ENCODE measurements around the gene KLHL29. TPM values are rescaled to one million over a fixed set of nuclear protein-coding genes. Genes with fewer than 3 reads are reported as not detected.

The KLHL29 gene
- total RNA-seq, 1 donor from 2014 or later: 36.5 TPM

DNA sequence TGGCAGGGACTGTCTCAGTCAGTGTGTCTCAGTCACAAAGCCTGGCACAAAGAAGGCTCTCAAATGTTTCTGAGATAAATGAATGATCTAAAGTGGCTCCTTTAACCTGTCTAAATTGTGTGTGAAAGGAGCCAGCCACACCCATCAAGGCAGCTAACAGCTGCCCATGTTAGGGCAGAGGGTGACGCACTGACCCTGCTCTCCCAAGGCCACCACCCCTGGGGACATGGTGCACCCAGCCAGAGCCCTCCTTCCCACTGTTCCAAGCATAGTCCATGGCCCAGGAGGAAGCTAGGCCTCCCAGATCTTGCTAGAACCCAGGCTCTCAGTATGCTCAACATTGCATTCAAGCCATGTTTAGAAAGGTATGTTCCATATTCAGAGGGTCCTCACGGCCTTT is 100.3 kb downstream of the KLHL29 start:
- TF ChIP-seq, protein P1, sequence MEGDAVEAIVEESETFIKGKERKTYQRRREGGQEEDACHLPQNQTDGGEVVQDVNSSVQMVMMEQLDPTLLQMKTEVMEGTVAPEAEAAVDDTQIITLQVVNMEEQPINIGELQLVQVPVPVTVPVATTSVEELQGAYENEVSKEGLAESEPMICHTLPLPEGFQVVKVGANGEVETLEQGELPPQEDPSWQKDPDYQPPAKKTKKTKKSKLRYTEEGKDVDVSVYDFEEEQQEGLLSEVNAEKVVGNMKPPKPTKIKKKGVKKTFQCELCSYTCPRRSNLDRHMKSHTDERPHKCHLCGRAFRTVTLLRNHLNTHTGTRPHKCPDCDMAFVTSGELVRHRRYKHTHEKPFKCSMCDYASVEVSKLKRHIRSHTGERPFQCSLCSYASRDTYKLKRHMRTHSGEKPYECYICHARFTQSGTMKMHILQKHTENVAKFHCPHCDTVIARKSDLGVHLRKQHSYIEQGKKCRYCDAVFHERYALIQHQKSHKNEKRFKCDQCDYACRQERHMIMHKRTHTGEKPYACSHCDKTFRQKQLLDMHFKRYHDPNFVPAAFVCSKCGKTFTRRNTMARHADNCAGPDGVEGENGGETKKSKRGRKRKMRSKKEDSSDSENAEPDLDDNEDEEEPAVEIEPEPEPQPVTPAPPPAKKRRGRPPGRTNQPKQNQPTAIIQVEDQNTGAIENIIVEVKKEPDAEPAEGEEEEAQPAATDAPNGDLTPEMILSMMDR (IDR thresholded peaks at IDR 0.05; ENCODE audit: partially characterized antibody, unreplicated experiment): no peak
- no peak overlapping the region for H3K27ac Mint-ChIP-seq (ENCODE audit: unreplicated experiment)
- peak overlapping the region; percentile 71 for H3K4me3 Mint-ChIP-seq (ENCODE audit: unreplicated experiment)
- peaks cover 10% of the 10 kb centered on the region for H3K9me3 Mint-ChIP-seq (ENCODE audit: unreplicated experiment)
- H3K36me3 Mint-ChIP-seq (ENCODE audit: unreplicated experiment): no peaks in the 10 kb centered on the region
- peaks cover 6% of the 10 kb centered on the region for H3K27me3 Mint-ChIP-seq (ENCODE audit: unreplicated experiment)
- DNase-seq: no peak
- peaks cover 55% of the 10 kb centered on the region for H3K4me1 Mint-ChIP-seq (ENCODE audit: low read depth, unreplicated experiment)

DNA sequence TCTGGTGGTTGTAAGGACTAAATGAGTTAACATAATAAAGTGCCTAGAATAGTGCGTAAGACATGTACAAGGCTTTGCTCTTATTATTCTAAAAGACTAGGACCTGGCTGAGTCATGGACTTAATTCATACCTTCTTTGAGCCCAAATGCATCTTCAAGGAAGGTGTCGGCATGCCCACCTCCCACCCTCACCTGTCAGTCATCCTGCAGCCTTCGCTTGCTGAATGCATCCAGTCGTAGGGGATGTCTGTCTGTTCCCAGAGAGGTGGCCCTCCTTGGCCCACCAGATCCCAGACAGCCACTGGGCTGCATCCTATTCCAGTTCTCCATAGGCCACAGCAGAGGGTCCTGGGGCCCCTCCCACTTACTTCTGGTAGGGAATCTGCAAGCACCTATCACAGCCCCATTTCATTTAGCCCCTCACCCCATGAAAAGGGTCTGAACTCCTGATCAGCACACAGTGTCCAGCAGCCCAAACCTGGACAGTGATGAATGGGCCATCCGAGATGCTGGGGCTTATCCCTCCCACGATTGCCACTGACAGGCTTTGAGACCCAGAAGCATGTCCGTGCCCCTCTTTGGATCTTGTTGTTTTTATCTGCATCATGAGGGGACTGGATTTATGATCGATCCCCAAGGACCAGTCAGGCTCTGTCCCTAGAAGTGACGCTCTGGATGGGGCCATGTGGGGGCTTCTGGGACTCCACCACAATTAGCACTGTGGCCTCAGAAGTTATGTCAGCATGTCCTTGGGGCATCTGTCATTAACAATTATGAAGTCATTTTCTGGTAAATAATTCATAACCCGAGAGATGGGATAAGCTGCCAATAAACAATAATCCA is 101.1 kb downstream of the KLHL29 start:
- Mint-ChIP-seq H3K4me3 (ENCODE audit: unreplicated experiment) (peak overlapping the region; percentile 47), H3K9me3 (ENCODE audit: unreplicated experiment) (peaks cover 10% of the 10 kb centered on the region), H3K36me3 (ENCODE audit: unreplicated experiment) (no peaks in the 10 kb centered on the region), H3K27me3 (ENCODE audit: unreplicated experiment) (peaks cover 6% of the 10 kb centered on the region), H3K27ac (ENCODE audit: unreplicated experiment) (peak overlapping the region; percentile 91), H3K4me1 (ENCODE audit: low read depth, unreplicated experiment) (peaks cover 56% of the 10 kb centered on the region)
- TF ChIP-seq, protein P1 (IDR thresholded peaks at IDR 0.05; ENCODE audit: partially characterized antibody, unreplicated experiment): no peak
- DNase-seq: no peak

DNA sequence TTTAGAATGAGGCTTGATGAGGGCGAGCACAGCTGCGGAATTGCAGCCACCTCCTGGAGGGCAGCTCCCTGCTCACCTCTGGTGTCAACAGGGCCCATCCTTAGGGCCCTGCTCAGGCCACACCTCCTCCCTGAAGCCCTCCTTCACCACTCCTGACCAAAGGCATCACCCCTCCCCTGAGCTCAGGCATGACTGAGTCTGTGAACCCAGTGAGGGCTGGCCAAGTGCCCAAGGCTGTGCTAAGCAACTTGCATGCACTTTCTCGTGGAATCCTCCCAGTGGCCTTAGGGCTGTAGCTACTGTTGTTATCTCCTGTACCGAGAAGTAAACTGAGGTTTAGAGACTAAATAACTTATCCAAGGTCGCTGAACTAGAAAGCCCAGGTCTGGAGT is 101.7 kb downstream of the KLHL29 start:
- H3K36me3 Mint-ChIP-seq (ENCODE audit: unreplicated experiment): no peaks in the 10 kb centered on the region
- peaks cover 62% of the 10 kb centered on the region for H3K4me1 Mint-ChIP-seq (ENCODE audit: low read depth, unreplicated experiment)
- TF ChIP-seq, protein P1 (IDR thresholded peaks at IDR 0.05; ENCODE audit: partially characterized antibody, unreplicated experiment): no peak
- H3K27ac Mint-ChIP-seq (ENCODE audit: unreplicated experiment): peak overlapping the region; percentile 91
- DNase-seq: no peak
- no peak overlapping the region for H3K4me3 Mint-ChIP-seq (ENCODE audit: unreplicated experiment)
- H3K27me3 Mint-ChIP-seq (ENCODE audit: unreplicated experiment): peaks cover 8% of the 10 kb centered on the region
- peaks cover 13% of the 10 kb centered on the region for H3K9me3 Mint-ChIP-seq (ENCODE audit: unreplicated experiment)

DNA sequence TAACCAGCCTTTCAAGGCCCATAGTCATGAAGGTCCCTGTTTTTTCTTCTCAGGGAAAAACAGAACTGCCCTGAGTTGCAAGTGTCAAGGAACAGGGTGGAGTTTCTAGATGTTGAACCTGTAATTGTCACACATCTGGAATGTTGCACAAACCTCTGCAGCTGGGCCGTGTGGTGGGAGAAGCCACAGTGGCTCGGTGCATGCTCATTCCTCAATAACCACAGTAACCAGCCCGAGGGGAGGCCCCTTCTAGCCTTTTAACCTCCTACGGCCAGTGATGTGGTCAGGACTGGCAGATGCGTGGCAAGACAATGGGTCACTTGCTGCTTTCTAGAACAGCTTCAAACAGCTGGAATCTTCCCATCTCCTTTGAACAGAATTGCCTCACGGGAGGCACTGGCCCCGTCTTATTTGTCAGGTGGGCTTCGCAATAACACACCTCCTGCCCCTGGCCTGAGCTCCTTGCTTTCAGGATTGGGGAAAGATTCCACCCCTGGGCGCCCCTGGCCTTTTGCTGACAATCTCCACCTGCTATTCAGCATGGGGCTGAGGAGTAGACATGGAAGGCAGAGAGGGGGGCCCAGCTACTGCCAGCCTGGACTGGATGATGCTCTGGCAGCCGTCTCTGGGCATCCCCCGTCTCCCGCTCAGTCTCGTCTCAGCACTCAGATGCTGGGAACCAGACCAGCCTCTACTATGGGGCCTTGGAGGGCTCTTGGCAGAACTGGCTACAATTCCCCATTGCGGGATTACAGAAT is 102.9 kb downstream of the KLHL29 start:
- Mint-ChIP-seq H3K9me3 (ENCODE audit: unreplicated experiment) (peaks cover 13% of the 10 kb centered on the region), H3K4me3 (ENCODE audit: unreplicated experiment) (no peak overlapping the region), H3K27ac (ENCODE audit: unreplicated experiment) (no peak overlapping the region), H3K27me3 (ENCODE audit: unreplicated experiment) (peaks cover 8% of the 10 kb centered on the region), H3K4me1 (ENCODE audit: low read depth, unreplicated experiment) (peaks cover 66% of the 10 kb centered on the region), H3K36me3 (ENCODE audit: unreplicated experiment) (no peaks in the 10 kb centered on the region)
- DNase-seq: no peak
- TF ChIP-seq, protein P1 (IDR thresholded peaks at IDR 0.05; ENCODE audit: partially characterized antibody, unreplicated experiment): no peak

DNA sequence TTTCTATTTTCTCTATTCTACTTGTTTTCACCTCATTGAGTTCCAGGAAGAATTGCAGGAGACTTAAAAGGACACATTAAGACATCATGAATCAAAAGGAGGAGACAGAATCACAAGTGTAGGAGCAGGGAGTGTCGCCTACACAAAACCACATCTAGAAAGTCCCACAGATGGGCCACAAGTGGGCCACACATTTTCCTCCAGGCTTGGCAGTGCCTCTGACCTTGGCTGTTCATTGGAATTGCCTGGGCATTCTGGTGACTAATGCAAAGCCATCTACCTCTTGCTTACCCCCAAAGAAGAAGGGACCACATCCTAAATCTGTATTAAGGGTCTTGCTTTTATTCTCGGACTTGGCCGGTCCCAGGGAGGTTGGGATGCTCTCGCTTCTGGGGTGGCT is 103.6 kb downstream of the KLHL29 start:
- TF ChIP-seq, protein P1 (IDR thresholded peaks at IDR 0.05; ENCODE audit: partially characterized antibody, unreplicated experiment): no peak

More for the DNA sequence above, 103.6 kb downstream of the KLHL29 start:
- DNase-seq: no peak
- Mint-ChIP-seq H3K4me3 (ENCODE audit: unreplicated experiment) (no peak overlapping the region), H3K9me3 (ENCODE audit: unreplicated experiment) (peaks cover 14% of the 10 kb centered on the region), H3K4me1 (ENCODE audit: low read depth, unreplicated experiment) (peaks cover 70% of the 10 kb centered on the region), H3K27me3 (ENCODE audit: unreplicated experiment) (peaks cover 8% of the 10 kb centered on the region), H3K27ac (ENCODE audit: unreplicated experiment) (peak overlapping the region; percentile 52), H3K36me3 (ENCODE audit: unreplicated experiment) (no peaks in the 10 kb centered on the region)
